22Rv1 (cell line): ENCODE measurements around the gene LMAN2L.
"Not testable (repeated sequence)": the region's sequence is repeated elsewhere in the genome, so short reads cannot be mapped to it uniquely, and the experiment has no call there.

Experiments
- CTCF ChIP-seq: fragments of 450-650 bp; IDR thresholded peaks from 2 replicates; pipeline ENCODE4 v1.5.1; 2017; ENCODE audit warnings: mild to moderate bottlenecking
- ZFX ChIP-seq: fragments of 450-650 bp; IDR thresholded peaks from 2 replicates; pipeline ENCODE4 v1.6.1; 2017; ENCODE audit warnings: antibody characterized with exemption, borderline replicate concordance

DNA sequence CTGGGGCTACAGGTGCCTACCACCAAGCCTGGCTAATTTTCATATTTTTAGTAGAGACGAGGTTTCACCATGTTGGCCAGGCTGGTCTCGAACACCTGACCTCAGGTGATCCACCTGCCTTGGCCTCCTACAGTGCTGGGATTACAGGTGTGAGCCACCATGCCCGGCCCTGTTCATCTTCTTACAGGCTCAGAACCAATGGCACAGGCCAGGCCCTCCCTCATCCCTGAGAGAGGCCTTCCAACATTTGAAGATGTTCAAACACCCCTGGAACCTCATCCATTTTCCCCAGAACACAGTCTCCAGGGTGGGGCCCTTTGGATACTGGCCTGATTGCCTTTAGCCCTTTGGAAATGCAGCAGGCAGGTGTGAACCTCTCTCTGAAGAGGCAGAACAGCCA lies 74.1 kb downstream of the LMAN2L start:
- TF ChIP-seq CTCF, ZFX: not testable (repeated sequence)
